ENCODE results near the gene LRRC27. TPM values are rescaled to one million over a fixed set of nuclear protein-coding genes. Genes with fewer than 3 reads are reported as not detected.

The LRRC27 gene
- total RNA-seq, 1 experiment from 2014 or later, result 4.1 TPM

- intact Hi-C loops (cut with micrococcal nuclease), result no loop called here
- ChIA-PET CTCF (no interaction called here), RAD21 (ENCODE audit: low non-redundant PET in 1 of 2, low total read pairs in 2 of 2, uncharacterized antibody in 2 of 2, unreplicated experiment in 2 of 2) (no interaction called here), POLR2A (no interaction called here)
- Histone ChIP-seq H3K4me3 (replicated peaks in 1 of 2; ENCODE audit: low read depth in 1 of 2, low read length in 2 of 2) (no peak overlapping the region), H3K27ac (ENCODE audit: low read depth, low read length) (no peak overlapping the region; the same call in 1 of the 2 replicates), H3K9me2 (ENCODE audit: insufficient read depth) (no peaks in the 10 kb centered on the region), H3K4me1 (ENCODE audit: control insufficient read depth in 1 of 2, insufficient read depth in 2 of 2, low read length in 2 of 2) (peaks cover 15 to 23% of the 10 kb centered on the region in 2 experiments; a peak in 3 of 4 replicates), H3K79me2 (ENCODE audit: insufficient read depth, low read length) (peaks cover 44% of the 10 kb centered on the region), H3K4me2 (ENCODE audit: low read length) (no peak overlapping the region), H3K9me3 (ENCODE audit: control insufficient read depth in 1 of 2, insufficient read depth in 1 of 2, low read depth in 1 of 2, low read length in 2 of 2) (no peaks in the 10 kb centered on the region), H2AFZ (ENCODE audit: low read depth, low read length, poor library complexity, severe bottlenecking) (no peak overlapping the region), H3K27me3 (ENCODE audit: insufficient read depth, low read length) (no peaks in the 10 kb centered on the region), H3K9ac (ENCODE audit: low read length) (no peak overlapping the region), H4K20me1 (ENCODE audit: insufficient read depth) (no peaks in the 10 kb centered on the region), H3K36me3 (ENCODE audit: control insufficient read depth in 1 of 2, insufficient read depth in 2 of 2, low read length in 2 of 2) (peaks cover 0 to 6% of the 10 kb centered on the region in 2 experiments; a peak in 1 of 4 replicates)
- BruUV-seq (replicated peaks), result no TSS peak
- no peak for TF ChIP-seq EGR1 (IDR thresholded peaks at IDR 0.05; ENCODE audit: low read depth)
- TF ChIP-seq YY1 (IDR thresholded peaks at IDR 0.05; ENCODE audit: extremely low read depth, insufficient replicate concordance, low read depth, low read length), result no peak
- TF ChIP-seq TCF7L2 (IDR thresholded peaks at IDR 0.05; ENCODE audit: borderline replicate concordance, extremely low read depth, insufficient read depth, insufficient read length), result no peak
- TF ChIP-seq, protein P1, sequence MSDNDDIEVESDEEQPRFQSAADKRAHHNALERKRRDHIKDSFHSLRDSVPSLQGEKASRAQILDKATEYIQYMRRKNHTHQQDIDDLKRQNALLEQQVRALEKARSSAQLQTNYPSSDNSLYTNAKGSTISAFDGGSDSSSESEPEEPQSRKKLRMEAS (IDR thresholded peaks at IDR 0.05), result no peak
- TF ChIP-seq SP1 (IDR thresholded peaks at IDR 0.05; ENCODE audit: low read depth), result no peak
- TF ChIP-seq ZBTB33 (IDR thresholded peaks at IDR 0.05; ENCODE audit: extremely low read depth, insufficient replicate concordance, low read length), result no peak
- TF ChIP-seq POLR2A (IDR thresholded peaks at IDR 0.05; ENCODE audit: borderline replicate concordance, extremely low read depth, insufficient read depth, insufficient read length), result no peak
- TF ChIP-seq CBX3 (IDR thresholded peaks at IDR 0.05; ENCODE audit: low read depth), result no peak
- TF ChIP-seq REST (IDR thresholded peaks at IDR 0.05; ENCODE audit: low read depth), result no peak
- no peak for TF ChIP-seq RAD21 (IDR thresholded peaks at IDR 0.05; ENCODE audit: low read depth)
- TF ChIP-seq EZH2phosphoT487 (IDR thresholded peaks at IDR 0.05; ENCODE audit: borderline replicate concordance), result no peak
- no peak for TF ChIP-seq ELF1 (IDR thresholded peaks at IDR 0.05; ENCODE audit: borderline replicate concordance, low read depth)
- no peak for TF ChIP-seq SRF (IDR thresholded peaks at IDR 0.05; ENCODE audit: low read depth)
- DNase-seq (ENCODE audit: low read depth, low spot score) (no peak), ATAC-seq (no peak)
Measured at GRCh38 chr10:132410779-132411532, 79.0 kb downstream of the LRRC27 start.
